Body of pancreas (tissue), 4 donors: ENCODE measurements around the gene MAST4.

ENCODE experiments used
- POLR2A ChIP-seq, 3 donors: fragments of 450-650 bp; IDR thresholded peaks; one replicate each; pipeline ENCODE4 v1.6.1; 2016; ENCODE audit warnings: antibody characterized with exemption in 3 of 3, mild to moderate bottlenecking in 2 of 3
- TF ChIP-seq, protein P1 (sequence below), 7 experiments: fragments of 450-650 bp in 4 of 7; fragments of 200-600 bp in 3 of 7; sonication (generic) in 3 of 7; IDR thresholded peaks; one replicate each; pipeline ENCODE4 v1.5.1; 2016 to 2019; ENCODE audit warnings: antibody characterized with exemption in 7 of 7

- TF ChIP-seq, protein P1, sequence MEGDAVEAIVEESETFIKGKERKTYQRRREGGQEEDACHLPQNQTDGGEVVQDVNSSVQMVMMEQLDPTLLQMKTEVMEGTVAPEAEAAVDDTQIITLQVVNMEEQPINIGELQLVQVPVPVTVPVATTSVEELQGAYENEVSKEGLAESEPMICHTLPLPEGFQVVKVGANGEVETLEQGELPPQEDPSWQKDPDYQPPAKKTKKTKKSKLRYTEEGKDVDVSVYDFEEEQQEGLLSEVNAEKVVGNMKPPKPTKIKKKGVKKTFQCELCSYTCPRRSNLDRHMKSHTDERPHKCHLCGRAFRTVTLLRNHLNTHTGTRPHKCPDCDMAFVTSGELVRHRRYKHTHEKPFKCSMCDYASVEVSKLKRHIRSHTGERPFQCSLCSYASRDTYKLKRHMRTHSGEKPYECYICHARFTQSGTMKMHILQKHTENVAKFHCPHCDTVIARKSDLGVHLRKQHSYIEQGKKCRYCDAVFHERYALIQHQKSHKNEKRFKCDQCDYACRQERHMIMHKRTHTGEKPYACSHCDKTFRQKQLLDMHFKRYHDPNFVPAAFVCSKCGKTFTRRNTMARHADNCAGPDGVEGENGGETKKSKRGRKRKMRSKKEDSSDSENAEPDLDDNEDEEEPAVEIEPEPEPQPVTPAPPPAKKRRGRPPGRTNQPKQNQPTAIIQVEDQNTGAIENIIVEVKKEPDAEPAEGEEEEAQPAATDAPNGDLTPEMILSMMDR (IDR thresholded peaks at IDR 0.05), result no peak
- no peak for TF ChIP-seq POLR2A (IDR thresholded peaks at IDR 0.05)
These were observed 469.0 kb downstream of the MAST4 start for GRCh38 chr5:67065237-67065636.
